ENCODE measurements around the gene TUBB4B.

GRCh38 chr9:137272241-137273094 lies 31.4 kb downstream of the TUBB4B start:
- TF ChIP-seq CTCF (IDR thresholded peaks at IDR 0.05) (no peak), POLR2A (IDR thresholded peaks at IDR 0.05) (no peak)

All from thyroid gland (tissue), 4 donors.